ENCODE measurements around the gene GTF2F2.
A peak's percentile ranks its signal among the peaks of the same experiment; 100 is the strongest.

DNA sequence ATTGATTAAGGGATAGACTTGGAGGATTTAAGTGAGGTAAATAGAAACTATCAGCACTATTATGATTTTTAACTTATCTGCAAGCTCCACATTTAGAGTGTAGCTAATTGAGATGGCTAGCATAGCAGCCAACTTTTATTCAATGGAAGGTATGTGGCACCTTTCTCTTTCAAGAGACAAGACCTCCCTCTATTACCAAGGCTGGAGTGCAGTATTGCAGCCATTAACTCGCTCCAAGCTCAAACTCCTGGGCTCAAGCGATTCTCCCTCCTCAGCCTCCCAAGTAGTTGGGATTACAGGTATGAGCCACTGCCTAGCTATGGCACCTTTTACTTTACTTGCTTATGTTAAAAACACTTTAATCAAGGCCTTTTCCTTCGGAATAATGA lies 212.5 kb downstream of the GTF2F2 start:
- TF ChIP-seq POLR2AphosphoS5 (IDR thresholded peaks at IDR 0.05; ENCODE audit: low read depth) (peak; percentile 47), CTCF (conservative IDR thresholded peaks at IDR 0.05; ENCODE audit: low read depth in 2 of 2) (no peak), REST (IDR thresholded peaks at IDR 0.05; ENCODE audit: unreplicated experiment) (no peak), ZNF114 (CRISPR knock-in tag; IDR thresholded peaks at IDR 0.05) (no peak), ETS1 (IDR thresholded peaks at IDR 0.05) (no peak), EZH2phosphoT487 (IDR thresholded peaks at IDR 0.05; ENCODE audit: unreplicated experiment) (no peak), CREB1 (CRISPR knock-in tag; IDR thresholded peaks at IDR 0.05; ENCODE audit: low read depth) (no peak), EZH2 (IDR thresholded peaks at IDR 0.05; ENCODE audit: low read depth, unreplicated experiment) (no peak), STAT1 (IDR thresholded peaks at IDR 0.05; ENCODE audit: unreplicated experiment) (no peak)

Measured in GM23338 (cell line).